ENCODE results near the gene GALNT5.
"Not testable (repeated sequence)": the region's sequence is repeated elsewhere in the genome, so short reads cannot be mapped to it uniquely, and the experiment has no call there.

The GALNT5 gene

GRCh38 chr2:157257312-157258252 lies at the start of gene GALNT5:
Gene GALNT5, plus strand, starts transcription at chr2:157257705. Its CDS starts 378 bp downstream, at chr2:157258083.
- no peak for DNase-seq

GRCh38 chr2:157216286-157216965 lies 41.1 kb upstream of the GALNT5 start:
- no peak for DNase-seq

GRCh38 chr2:157217409-157217808 lies 40.1 kb upstream of the GALNT5 start:
- DNase-seq: no peak

DNA sequence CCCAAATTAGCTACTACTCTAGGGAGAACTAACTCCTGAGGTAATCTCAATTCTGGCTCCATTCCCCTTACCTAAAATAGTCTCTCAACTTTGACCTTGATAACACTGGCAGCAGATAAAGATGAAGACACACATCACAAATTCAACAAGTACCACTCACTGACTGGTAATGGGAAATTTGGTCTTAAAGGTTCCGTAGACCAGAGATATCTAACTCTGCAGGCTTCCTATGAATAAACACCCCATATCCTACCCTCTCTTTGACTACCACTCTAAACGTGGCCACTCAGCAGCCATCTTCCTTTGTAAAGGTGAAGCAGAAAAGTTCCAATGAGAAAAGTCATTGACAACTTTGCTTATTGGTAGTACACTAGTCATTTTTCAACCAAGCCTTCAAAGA lies 38.6 kb upstream of the GALNT5 start:
- DNase-seq: no peak

- no peak for DNase-seq
These were observed 37.0 kb upstream of the GALNT5 start for GRCh38 chr2:157220502-157220901.

DNA sequence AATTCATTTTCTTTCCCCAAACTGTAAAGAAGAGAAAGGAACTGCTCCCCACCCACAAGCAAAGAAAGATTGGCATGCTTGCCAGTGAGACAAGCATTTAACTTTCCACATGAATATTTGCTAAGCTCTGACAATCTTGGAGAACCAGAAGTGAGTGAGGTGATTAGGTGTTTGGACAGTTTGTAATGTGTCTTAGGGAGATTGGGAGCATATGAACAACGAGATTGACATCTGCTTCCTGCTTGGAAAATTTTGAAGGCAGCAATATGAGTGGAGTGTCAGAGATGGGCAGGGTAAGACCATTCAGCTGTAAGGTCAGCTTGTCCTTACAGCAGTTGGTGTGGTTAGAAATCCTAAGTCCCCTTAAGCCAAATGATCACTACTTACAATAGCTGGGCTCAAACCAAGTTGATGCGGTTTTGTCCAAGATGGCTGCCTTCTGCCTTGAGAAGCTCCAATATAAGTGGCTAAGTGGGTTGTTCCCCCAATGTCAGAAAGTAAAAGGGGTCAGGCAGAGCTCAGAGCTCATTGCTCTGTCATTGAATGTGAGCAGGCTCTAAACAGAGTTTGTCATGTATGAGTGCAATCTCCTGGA lies 36.0 kb upstream of the GALNT5 start:
- DNase-seq: no peak

GRCh38 chr2:157223624-157224205 lies 33.8 kb upstream of the GALNT5 start:
- no peak for DNase-seq

DNA sequence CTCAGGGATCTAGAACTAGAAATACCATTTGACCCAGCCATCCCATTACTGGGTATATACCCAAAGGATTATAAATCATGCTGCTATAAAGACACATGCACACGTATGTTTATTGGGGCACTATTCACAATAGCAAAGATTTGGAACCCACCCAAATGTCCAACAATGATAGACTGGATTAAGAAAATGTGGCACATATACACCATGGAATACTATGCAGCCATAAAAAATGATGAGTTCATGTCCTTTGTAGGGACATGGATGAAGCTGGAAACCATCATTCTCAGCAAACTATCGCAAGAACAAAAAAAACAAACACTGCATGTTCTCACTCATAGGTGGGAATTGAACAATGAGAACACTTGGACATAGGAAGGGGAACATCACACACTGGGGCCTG lies 33.1 kb upstream of the GALNT5 start:
- DNase-seq: not testable (repeated sequence)

- no peak for DNase-seq
These were observed 29.9 kb upstream of the GALNT5 start for GRCh38 chr2:157227592-157227991.

DNA sequence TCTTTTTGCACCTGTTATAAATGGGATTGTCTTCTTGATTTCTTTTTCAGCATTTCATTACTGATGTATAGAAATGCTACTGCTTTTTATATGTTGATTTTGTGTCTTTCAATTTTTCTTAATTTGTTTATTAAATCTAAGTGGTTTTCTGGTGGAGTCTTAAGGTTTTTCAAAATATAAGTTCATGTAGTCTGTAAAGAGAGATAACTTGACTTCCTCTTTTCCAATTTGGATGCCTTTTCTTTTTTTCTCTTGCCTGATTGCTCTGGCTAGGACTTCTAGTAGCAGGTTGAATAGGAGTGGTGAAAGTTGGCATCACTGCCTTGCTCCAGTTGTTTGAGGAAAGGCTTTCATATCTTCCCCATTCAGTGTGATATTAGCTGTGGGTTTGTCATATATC lies 28.6 kb upstream of the GALNT5 start:
- no peak for DNase-seq

- no peak for DNase-seq
These were observed 27.9 kb upstream of the GALNT5 start for GRCh38 chr2:157229572-157229971.

DNA sequence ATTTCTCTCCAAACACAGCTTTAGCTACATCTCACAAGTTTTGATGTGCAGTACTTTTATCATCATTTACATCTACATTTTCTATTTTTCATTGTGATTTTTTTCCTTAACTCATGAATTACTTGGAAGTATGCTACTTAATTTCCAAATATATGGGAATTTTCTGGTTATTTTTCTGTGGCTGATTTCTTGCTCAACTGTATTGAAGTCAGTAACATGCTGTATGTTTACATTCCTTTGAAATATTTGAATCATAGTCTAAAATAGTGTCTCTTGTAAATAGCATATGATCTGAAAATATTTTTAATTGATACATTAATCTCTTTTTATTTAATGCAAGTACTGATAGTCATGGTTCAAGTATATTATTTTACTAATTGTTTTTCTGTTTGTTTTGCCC lies 26.0 kb upstream of the GALNT5 start:
- no peak for DNase-seq

DNA sequence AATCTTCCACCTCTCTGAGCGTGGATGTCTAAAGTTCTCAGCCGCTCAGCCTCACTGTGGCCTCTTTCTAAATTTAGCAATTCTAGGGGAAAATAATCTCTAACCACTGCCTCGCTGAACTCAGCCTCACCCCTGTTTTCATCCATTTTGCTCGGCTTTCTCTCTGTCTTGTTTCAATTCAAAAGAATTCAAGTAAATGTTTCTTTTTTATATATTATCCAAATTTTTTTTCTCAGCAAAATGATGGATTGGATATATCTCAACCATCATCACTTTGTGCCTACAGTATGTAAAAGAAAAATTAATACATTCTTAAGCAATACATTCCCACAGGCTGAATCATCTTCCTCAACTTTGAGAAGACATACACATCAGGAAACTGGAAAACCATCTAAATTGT lies 24.0 kb upstream of the GALNT5 start:
- DNase-seq: no peak

DNA sequence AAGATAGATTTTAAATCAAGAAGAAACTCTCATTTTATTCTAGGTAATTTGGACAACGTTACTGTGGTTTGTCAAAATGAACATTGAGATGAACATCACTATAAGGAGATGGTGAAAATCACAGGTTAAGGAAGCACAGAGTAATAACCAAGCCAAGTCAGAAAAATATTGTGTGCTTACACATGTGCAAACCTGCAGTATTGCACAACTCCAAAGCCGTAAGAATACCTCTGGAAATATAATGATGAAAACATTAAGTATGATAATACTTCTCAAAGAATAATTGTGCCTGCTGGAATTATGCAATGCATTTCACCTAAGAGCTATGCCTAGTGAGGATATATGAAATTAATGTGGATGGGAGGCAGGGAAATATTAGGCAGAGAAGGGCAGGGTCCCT lies 21.1 kb upstream of the GALNT5 start:
- DNase-seq: no peak

DNA sequence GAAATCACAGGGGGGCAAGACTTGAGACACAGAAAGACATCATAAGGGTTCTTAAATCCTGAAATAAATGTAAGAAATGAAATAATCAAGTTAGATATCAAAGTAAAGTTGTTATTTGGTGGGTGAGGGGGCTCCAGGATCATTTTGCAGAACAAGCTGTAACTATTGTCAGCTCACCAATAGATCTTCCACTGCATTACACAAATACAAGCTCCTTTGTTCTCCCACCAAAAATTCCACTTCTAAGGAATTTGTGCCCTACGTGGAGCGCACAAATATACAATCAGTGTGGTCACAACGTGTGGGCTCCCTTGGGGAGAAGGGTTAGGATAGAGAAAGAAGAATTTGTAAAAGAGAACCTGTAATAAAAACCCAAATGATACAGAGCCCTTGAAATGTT lies 19.2 kb upstream of the GALNT5 start:
- DNase-seq: no peak

- no peak for DNase-seq
These were observed 12.8 kb upstream of the GALNT5 start for GRCh38 chr2:157244691-157245090.

DNA sequence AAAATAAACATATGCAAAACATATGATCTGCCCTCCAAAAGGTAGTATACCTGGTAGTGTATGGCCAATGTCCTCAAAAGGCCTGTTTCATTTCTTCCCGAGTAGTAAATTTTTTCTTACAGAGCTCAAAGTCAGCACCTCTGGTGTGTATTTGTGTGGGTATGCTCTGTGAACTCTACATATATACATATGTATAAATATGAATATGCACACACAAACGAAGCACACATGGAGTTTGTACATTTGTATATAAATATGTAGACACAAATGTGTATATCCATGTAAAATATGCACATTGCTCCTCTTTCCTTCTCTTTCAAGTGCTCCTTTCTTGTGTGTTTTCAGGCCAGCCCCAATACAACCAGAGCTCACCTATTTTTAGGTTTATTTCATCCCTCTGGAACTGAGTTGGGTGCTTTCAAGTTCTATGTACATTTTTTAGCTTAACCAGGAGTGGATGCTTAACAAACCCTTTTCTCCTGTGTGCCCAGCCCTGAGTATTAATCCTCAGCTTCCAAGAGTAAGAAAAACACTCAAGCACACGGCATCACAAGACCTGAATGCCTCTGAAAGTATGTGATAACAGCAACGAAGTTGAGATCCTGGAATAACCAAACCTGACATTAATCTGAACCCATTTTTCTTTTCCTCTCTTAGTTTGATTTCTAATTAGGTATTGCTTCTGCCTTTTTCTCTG lies 12.2 kb upstream of the GALNT5 start:
- DNase-seq: no peak

- DNase-seq: peak; percentile 42
These were observed 11.4 kb upstream of the GALNT5 start for GRCh38 chr2:157245846-157246764.

DNA sequence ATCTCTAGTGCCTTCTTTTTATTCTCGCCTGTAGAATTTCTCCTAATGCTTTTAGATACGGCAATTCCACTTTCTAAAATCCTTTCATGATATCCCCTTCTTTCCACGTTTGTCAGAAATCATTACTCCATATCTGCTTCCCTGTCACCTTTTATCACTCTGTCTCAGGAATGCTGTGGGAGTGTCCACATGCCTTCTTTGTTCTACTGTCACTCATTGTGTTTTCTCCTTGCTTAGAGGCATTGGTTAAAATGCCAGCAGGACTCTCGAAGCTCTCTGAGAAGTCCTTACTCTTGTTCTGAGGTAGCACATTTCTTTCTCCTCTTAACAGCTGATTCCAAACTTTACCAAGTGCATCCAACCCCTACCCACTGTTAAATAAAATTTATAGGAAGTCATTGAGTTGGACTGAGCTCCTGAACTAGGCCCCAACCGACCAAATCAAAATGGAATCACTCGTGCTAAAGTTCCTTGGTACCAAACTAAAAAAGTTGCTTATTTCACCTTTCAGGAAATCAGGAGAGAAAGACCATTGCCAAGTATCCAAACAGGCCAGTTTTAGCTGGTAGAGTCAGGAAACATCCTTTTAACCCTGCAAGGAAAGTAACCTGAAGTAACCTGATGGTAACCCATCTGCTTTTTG lies 10.6 kb upstream of the GALNT5 start:
- no peak for DNase-seq

DNA sequence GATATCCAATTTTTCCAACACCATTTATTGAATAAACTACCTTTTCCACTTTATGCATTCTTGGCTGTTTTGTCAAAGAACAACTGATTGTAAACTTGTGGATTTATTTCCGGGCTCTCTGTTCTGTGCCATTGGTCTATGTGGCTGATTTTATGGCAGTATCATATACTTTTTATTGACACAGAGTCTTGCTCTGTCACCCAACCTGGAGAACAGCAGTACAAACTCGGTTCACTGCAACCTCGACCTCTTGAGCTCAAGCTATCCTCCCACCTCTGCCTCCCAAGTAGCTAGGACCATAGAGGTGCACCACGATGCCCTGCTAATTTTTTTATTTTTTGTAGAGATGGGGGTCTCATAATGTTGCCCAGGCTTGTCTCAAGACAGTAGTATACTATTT lies 6.7 kb upstream of the GALNT5 start:
- DNase-seq: no peak

GRCh38 chr2:157251932-157252331 lies 5.6 kb upstream of the GALNT5 start:
- no peak for DNase-seq

Data from T1000 (cell line).